ENCODE results near the gene CALCOCO1. TPM values are rescaled to one million over a fixed set of nuclear protein-coding genes. Genes with fewer than 3 reads are reported as not detected.
"Not testable (repeated sequence)": the region's sequence is repeated elsewhere in the genome, so short reads cannot be mapped to it uniquely, and the experiment has no call there.

CALCOCO1 gene
- polyA plus RNA-seq, 4 donors: 127 to 141 (median 128) TPM

- no peak for DNase-seq (ENCODE audit: low read depth in 4 of 4, low spot score in 3 of 4)
These were observed 8.3 kb upstream of the CALCOCO1 start for GRCh38 chr12:53735556-53735955.

- no peak for DNase-seq (ENCODE audit: low read depth in 4 of 4, low spot score in 3 of 4)
These were observed 7.2 kb upstream of the CALCOCO1 start for GRCh38 chr12:53734425-53734824.

GRCh38 chr12:53733807-53734200, 6.6 kb upstream of the CALCOCO1 start:
- DNase-seq (ENCODE audit: low read depth in 4 of 4, low spot score in 3 of 4): no peak

- DNase-seq (ENCODE audit: low read depth in 4 of 4, low spot score in 3 of 4): no peak
These were observed 6.0 kb upstream of the CALCOCO1 start for GRCh38 chr12:53733051-53733806.

GRCh38 chr12:53729644-53730043, 2.4 kb upstream of the CALCOCO1 start:
- no peak for DNase-seq (ENCODE audit: low read depth in 4 of 4, low spot score in 3 of 4)

- DNase-seq (ENCODE audit: low read depth in 4 of 4, low spot score in 3 of 4): no peak
These were observed 954 bp upstream of the CALCOCO1 start for GRCh38 chr12:53728206-53728605.

GRCh38 chr12:53726946-53727309, 324 bp downstream of the CALCOCO1 start:
- DNase-seq (ENCODE audit: low read depth in 4 of 4, low spot score in 3 of 4): no peak

- no peak for DNase-seq (ENCODE audit: low read depth in 4 of 4, low spot score in 3 of 4)
These were observed 911 bp downstream of the CALCOCO1 start for GRCh38 chr12:53726341-53726740.

- no peak for DNase-seq (ENCODE audit: low read depth in 4 of 4, low spot score in 3 of 4)
These were observed 1.4 kb downstream of the CALCOCO1 start for GRCh38 chr12:53725824-53726223.

- DNase-seq (ENCODE audit: low read depth in 4 of 4, low spot score in 3 of 4): no peak
These were observed 4.7 kb downstream of the CALCOCO1 start for GRCh38 chr12:53722450-53723041.

GRCh38 chr12:53720946-53721345, 6.3 kb downstream of the CALCOCO1 start:
- DNase-seq (ENCODE audit: low read depth in 4 of 4, low spot score in 3 of 4): no peak

- no peak for DNase-seq (ENCODE audit: low read depth in 4 of 4, low spot score in 3 of 4)
These were observed 7.6 kb downstream of the CALCOCO1 start for GRCh38 chr12:53719649-53720048.

- not testable (repeated sequence) for DNase-seq (ENCODE audit: low read depth in 4 of 4, low spot score in 3 of 4)
These were observed 8.7 kb downstream of the CALCOCO1 start for GRCh38 chr12:53718567-53718966.

- no peak for DNase-seq (ENCODE audit: low read depth in 4 of 4, low spot score in 3 of 4)
These were observed 9.9 kb downstream of the CALCOCO1 start for GRCh38 chr12:53717319-53717718.

- DNase-seq (ENCODE audit: low read depth in 4 of 4, low spot score in 3 of 4): no peak
These were observed 13.2 kb downstream of the CALCOCO1 start for GRCh38 chr12:53714004-53714403.

GRCh38 chr12:53713516-53713915, 13.7 kb downstream of the CALCOCO1 start:
- DNase-seq (ENCODE audit: low read depth in 4 of 4, low spot score in 3 of 4): no peak

- no peak for DNase-seq (ENCODE audit: low read depth in 4 of 4, low spot score in 3 of 4)
These were observed 15.1 kb downstream of the CALCOCO1 start for GRCh38 chr12:53712059-53712643.

GRCh38 chr12:53710091-53710490, 17.2 kb downstream of the CALCOCO1 start:
- no peak for DNase-seq (ENCODE audit: low read depth in 4 of 4, low spot score in 3 of 4)

- DNase-seq (ENCODE audit: low read depth in 4 of 4, low spot score in 3 of 4): no peak
These were observed 17.6 kb downstream of the CALCOCO1 start for GRCh38 chr12:53709671-53710070.

GRCh38 chr12:53706080-53706479, 21.2 kb downstream of the CALCOCO1 start:
- no peak for DNase-seq (ENCODE audit: low read depth in 4 of 4, low spot score in 3 of 4)

- DNase-seq (ENCODE audit: low read depth in 4 of 4, low spot score in 3 of 4): no peak
These were observed 23.5 kb downstream of the CALCOCO1 start for GRCh38 chr12:53703756-53704155.

Measured in right renal pelvis (tissue), 4 donors.